CD14-positive monocyte (primary cell): ENCODE data around the gene NEK6. TPM values are rescaled to one million over a fixed set of nuclear protein-coding genes. Genes with fewer than 3 reads are reported as not detected.

Experiments used
- DNase-seq, 3 donors: peaks; one replicate each; pipeline ENCODE4 v3.0.0-alpha.2; 2011 to 2022
- H2AFZ ChIP-seq: 2 replicates; pipeline ENCODE4 v1.6.0; 2012; ENCODE audit warnings: mild to moderate bottlenecking, low read depth, low read length, inconsistent platforms; ENCODE audit not compliant: insufficient read depth, poor library complexity, severe bottlenecking
- H3K27ac ChIP-seq, 2 donors: 1 replicate in 1 of 2; 2 replicates in 1 of 2; pipeline ENCODE4 v1.5.1; 2012 to 2013; ENCODE audit warnings: low read length in 2 of 2, control low read depth in 1 of 2, inconsistent platforms in 1 of 2, low read depth in 1 of 2, mild to moderate bottlenecking in 1 of 2
- H3K27me3 ChIP-seq, 2 donors: one replicate each; pipeline versions ENCODE4 v1.6.0 to v1.6.1; 2011 to 2013; ENCODE audit warnings: low read length in 2 of 2; ENCODE audit not compliant: control insufficient read depth in 2 of 2, insufficient read depth in 2 of 2
- H3K36me3 ChIP-seq, 2 donors: replicated peaks in 1 of 2; 1 replicate in 1 of 2; 2 replicates in 1 of 2; pipeline versions ENCODE4 v1.5.1 to v1.6.1; 2012 to 2013; ENCODE audit warnings: low read length in 2 of 2, control low read depth in 1 of 2, inconsistent platforms in 1 of 2, mild to moderate bottlenecking in 1 of 2; ENCODE audit not compliant: insufficient read depth in 2 of 2, control insufficient read depth in 1 of 2
- H3K4me1 ChIP-seq, 2 donors: 1 replicate in 1 of 2; 2 replicates in 1 of 2; pipeline versions ENCODE4 v1.5.1 to v1.6.1; 2012 to 2013; ENCODE audit warnings: low read length in 2 of 2, control low read depth in 1 of 2, inconsistent platforms in 1 of 2, mild to moderate bottlenecking in 1 of 2, moderate library complexity in 1 of 2; ENCODE audit not compliant: insufficient read depth in 2 of 2, control insufficient read depth in 1 of 2
- H3K4me2 ChIP-seq: replicated peaks from 2 replicates; pipeline ENCODE3; 2012; ENCODE audit warnings: low read length, moderate library complexity, mild to moderate bottlenecking; ENCODE audit not compliant: poor library complexity, severe bottlenecking; ENCODE audit errors: extremely low read depth
- H3K4me3 ChIP-seq, 3 experiments: fragments of 200-600 bp in 1 of 3; sonication (generic) in 1 of 3; replicated peaks in 1 of 3; 1 replicate in 2 of 3; 2 replicates in 1 of 3; pipeline ENCODE4 v1.5.1; 2011 to 2013; ENCODE audit warnings: low read length in 3 of 3, mild to moderate bottlenecking in 3 of 3, control low read depth in 2 of 3, low read depth in 2 of 3, inconsistent platforms in 1 of 3, moderate library complexity in 1 of 3
- H3K79me2 ChIP-seq: 2 replicates; pipeline ENCODE4 v1.6.0; 2012; ENCODE audit warnings: mild to moderate bottlenecking, control low read depth, inconsistent platforms, low read length, moderate library complexity; ENCODE audit not compliant: insufficient read depth
- H3K9ac ChIP-seq: 2 replicates; pipeline ENCODE4 v1.6.0; 2017; ENCODE audit warnings: low read length, mild to moderate bottlenecking; ENCODE audit not compliant: insufficient read depth, poor library complexity, severe bottlenecking
- H3K9me3 ChIP-seq, 2 donors: replicated peaks in 1 of 2; 1 replicate in 1 of 2; 2 replicates in 1 of 2; pipeline versions ENCODE4 v1.5.1 to v1.6.1; 2012 to 2013; ENCODE audit warnings: low read length in 2 of 2, control low read depth in 1 of 2; ENCODE audit not compliant: control insufficient read depth in 1 of 2, insufficient read depth in 1 of 2
- H4K20me1 ChIP-seq: 2 replicates; pipeline ENCODE4 v1.6.0; 2012; ENCODE audit warnings: mild to moderate bottlenecking, low read length, control low read depth, moderate library complexity; ENCODE audit not compliant: insufficient read depth
- H3K27ac Mint-ChIP-seq, 7 donors: one replicate each; pipeline ENCODE4 v1.8.0; 2020; ENCODE audit warnings: mild to moderate bottlenecking in 7 of 7, mixed read lengths in 7 of 7, moderate library complexity in 6 of 7, inconsistent platforms in 2 of 7
- H3K27me3 Mint-ChIP-seq, 3 donors: one replicate each; pipeline ENCODE4 v1.8.0; 2021 to 2022; ENCODE audit warnings: low read depth in 3 of 3, mild to moderate bottlenecking in 3 of 3, mixed read lengths in 3 of 3, moderate library complexity in 3 of 3, inconsistent platforms in 1 of 3
- H3K36me3 Mint-ChIP-seq, 2 donors: one replicate each; pipeline ENCODE4 v1.8.0; 2020; ENCODE audit warnings: mixed read lengths in 2 of 2, inconsistent platforms in 1 of 2, mild to moderate bottlenecking in 1 of 2
- H3K4me1 Mint-ChIP-seq: one replicate; pipeline ENCODE4 v1.8.0; 2020; ENCODE audit warnings: mild to moderate bottlenecking, mixed read lengths
- H3K4me3 Mint-ChIP-seq, 2 donors: one replicate each; pipeline ENCODE4 v1.8.0; 2020; ENCODE audit warnings: mild to moderate bottlenecking in 2 of 2, mixed read lengths in 2 of 2, moderate library complexity in 1 of 2
- H3K9me3 Mint-ChIP-seq, 7 donors: one replicate each; pipeline ENCODE4 v1.8.0; 2020 to 2022; ENCODE audit warnings: mixed read lengths in 7 of 7, mild to moderate bottlenecking in 6 of 7, moderate library complexity in 6 of 7, inconsistent platforms in 2 of 7
- WGBS: methylation state at CpG from one replicate; pipeline ENCODE4 v1.1.5; 2013; ENCODE audit warnings: missing lambda C conversion rate; ENCODE audit not compliant: insufficient coverage; 5-methylcytosine and 5-hydroxymethylcytosine counted together
- intact Hi-C, 2 donors: fragments of 100-400 bp; cut with micrococcal nuclease; formaldehyde crosslinking; loops; one replicate each; pipeline versions ENCODE4 v1.15.0 to v1.15.1; 2023
- polyA plus RNA-seq, 3 donors: library from polyadenylated mRNA; depleted of rRNA in 1 of 3; unstranded in 2 of 3; stranded (reverse) in 1 of 3; fragments of 300-500 nt in 2 of 3; fragments of >200 nt in 1 of 3; fragmentation: Illumina TruSeq in 2 of 3; gene quantifications; 1 replicate in 2 of 3; 2 replicates in 1 of 3; pipeline ENCODE4 v1.2.3, GENCODE V29; 2012 to 2021
- TF ChIP-seq, protein P1 (sequence below): fragments of 200-600 bp; IDR thresholded peaks from one replicate; pipeline ENCODE4 v1.8.0; 2022; ENCODE audit warnings: antibody characterized with exemption, mild to moderate bottlenecking

The NEK6 gene
- polyA plus RNA-seq, 3 donors, result 26.1 to 46.0 (median 35.8) TPM

DNA sequence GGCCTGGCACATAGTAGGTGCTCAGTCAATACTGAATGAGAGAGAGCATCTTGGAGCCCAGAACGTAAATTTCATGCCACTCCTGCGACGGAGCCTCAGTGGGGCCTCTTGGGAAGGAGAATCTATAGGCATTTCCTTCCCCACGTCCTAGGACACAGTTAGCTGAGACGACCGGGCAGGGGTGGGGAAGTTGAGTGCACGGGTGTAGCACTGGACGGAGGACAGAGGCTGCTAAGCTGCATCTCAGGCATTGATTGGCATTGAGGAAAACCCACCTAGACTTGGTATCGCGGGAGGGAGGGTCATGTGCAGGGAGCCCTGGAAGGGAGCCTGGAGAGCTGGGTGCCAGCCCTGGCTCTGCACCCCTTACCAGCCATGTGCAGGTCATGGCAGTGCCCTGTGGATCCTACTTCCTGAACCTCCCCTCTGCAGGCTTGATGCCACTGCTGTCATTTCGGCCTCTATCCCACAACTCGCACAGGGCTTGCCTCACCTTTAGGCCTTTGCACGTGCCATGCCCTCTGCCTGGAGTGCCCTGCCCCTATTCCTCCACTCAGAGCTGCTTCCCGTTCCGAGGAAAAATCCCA lies 25.6 kb downstream of the NEK6 start:
- H3K4me3 Mint-ChIP-seq, result no peak overlapping the region
- peaks cover 81 to 87% of the 10 kb centered on the region in 2 donors for H3K4me1 ChIP-seq

DNA sequence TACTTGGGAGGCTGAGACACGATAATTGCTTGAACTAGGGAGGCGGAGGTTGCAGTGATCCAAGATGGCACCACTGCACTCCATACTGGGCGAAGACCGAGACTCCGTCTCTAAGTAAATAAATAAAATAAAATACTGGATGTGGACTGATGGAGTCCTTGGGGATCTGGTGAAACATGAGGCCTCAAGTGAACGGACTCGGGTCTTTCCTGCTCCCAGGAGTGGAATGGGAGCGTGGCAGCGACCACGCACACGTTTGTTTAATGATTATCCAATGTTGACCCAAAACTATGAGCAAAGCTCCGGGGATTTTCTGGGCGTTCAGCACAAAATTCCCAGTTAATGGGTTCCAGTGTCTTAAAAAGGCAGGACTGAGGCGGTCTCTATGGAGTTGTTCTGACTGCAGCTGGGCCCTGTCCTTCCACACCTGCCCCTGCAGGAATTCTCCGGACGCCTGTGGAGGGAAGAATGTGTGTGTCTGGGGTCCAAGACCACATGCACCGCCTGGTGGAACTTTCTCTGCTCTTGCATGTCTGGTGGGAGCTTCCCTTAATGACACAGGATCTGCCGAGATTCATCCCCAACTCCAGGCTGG lies 26.6 kb downstream of the NEK6 start:
- Histone ChIP-seq H3K36me3 (peaks cover 9 to 20% of the 10 kb centered on the region in 2 donors), H3K4me1 (peaks cover 78 to 87% of the 10 kb centered on the region in 2 donors), H3K4me3 (no peak overlapping the region), H3K9ac (no peak overlapping the region), H3K27me3 (no peaks in the 10 kb centered on the region), H3K79me2 (peaks cover 100% of the 10 kb centered on the region), H2AFZ (no peak overlapping the region), H4K20me1 (peaks cover 100% of the 10 kb centered on the region), H3K27ac (peak overlapping the region; percentile 88), H3K4me2 (no peak overlapping the region), H3K9me3 (no peaks in the 10 kb centered on the region)
- Mint-ChIP-seq H3K27me3 (peaks cover 0 to 2% (median 1%) of the 10 kb centered on the region in 3 donors), H3K4me3 (no peak overlapping the region), H3K27ac (peak overlapping the region; percentile 46 to 100 (median 88)), H3K36me3 (peaks cover 23 to 48% of the 10 kb centered on the region in 2 donors), H3K4me1 (peaks cover 87% of the 10 kb centered on the region), H3K9me3 (no peaks in the 10 kb centered on the region)
- 96% methylated on average over 13 of the region's 18 CpGs for WGBS
- intact Hi-C loops, result no loop called here
- TF ChIP-seq, protein P1, sequence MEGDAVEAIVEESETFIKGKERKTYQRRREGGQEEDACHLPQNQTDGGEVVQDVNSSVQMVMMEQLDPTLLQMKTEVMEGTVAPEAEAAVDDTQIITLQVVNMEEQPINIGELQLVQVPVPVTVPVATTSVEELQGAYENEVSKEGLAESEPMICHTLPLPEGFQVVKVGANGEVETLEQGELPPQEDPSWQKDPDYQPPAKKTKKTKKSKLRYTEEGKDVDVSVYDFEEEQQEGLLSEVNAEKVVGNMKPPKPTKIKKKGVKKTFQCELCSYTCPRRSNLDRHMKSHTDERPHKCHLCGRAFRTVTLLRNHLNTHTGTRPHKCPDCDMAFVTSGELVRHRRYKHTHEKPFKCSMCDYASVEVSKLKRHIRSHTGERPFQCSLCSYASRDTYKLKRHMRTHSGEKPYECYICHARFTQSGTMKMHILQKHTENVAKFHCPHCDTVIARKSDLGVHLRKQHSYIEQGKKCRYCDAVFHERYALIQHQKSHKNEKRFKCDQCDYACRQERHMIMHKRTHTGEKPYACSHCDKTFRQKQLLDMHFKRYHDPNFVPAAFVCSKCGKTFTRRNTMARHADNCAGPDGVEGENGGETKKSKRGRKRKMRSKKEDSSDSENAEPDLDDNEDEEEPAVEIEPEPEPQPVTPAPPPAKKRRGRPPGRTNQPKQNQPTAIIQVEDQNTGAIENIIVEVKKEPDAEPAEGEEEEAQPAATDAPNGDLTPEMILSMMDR, result no peak
- DNase-seq, result no peak

More for the DNA sequence above, 25.6 kb downstream of the NEK6 start:
- no peak overlapping the region for H3K4me3 ChIP-seq
- peak overlapping the region; percentile 51 to 59 for H3K27ac ChIP-seq
- peaks cover 100% of the 10 kb centered on the region for H4K20me1 ChIP-seq
- Mint-ChIP-seq H3K27ac (peak overlapping the region in 6 of 7 donors; percentile 4 to 91 (median 84)), H3K27me3 (peaks cover 0 to 3% (median 1%) of the 10 kb centered on the region in 3 donors), H3K36me3 (peaks cover 15 to 45% of the 10 kb centered on the region in 2 donors), H3K4me1 (peaks cover 88% of the 10 kb centered on the region), H3K9me3 (no peaks in the 10 kb centered on the region)
- peaks cover 100% of the 10 kb centered on the region for H3K79me2 ChIP-seq
- peaks cover 7 to 17% of the 10 kb centered on the region in 2 donors for H3K36me3 ChIP-seq
- H3K9me3 ChIP-seq, result no peaks in the 10 kb centered on the region
- TF ChIP-seq, protein P1, result no peak
- intact Hi-C loops, result loop anchor here in 1 of 2 donors (2.0 kb wide), 1 partner anchor 25 kb away; no protein-coding TSS in a partner anchor
- H3K4me2 ChIP-seq, result no peak overlapping the region
- no peaks in the 10 kb centered on the region for H3K27me3 ChIP-seq
- DNase-seq, result peak in 2 of 3 donors; percentile 30 to 31
- WGBS, result 90% methylated on average over 5 of the region's 15 CpGs
- H2AFZ ChIP-seq, result no peak overlapping the region
- H3K9ac ChIP-seq, result no peak overlapping the region
